HG02840 (cell line): ENCODE measurements around the gene TMEM178A.
"Not testable (repeated sequence)": the region's sequence is repeated elsewhere in the genome, so short reads cannot be mapped to it uniquely, and the experiment has no call there.

Source experiments
- ATAC-seq: cut with Tn5 transposase; IDR thresholded peaks from one replicate; pipeline ENCODE4 v1.9.1; 2021; ENCODE audit warnings: mild to moderate bottlenecking, moderate library complexity, moderate number of reproducible peaks; ENCODE audit not compliant: unreplicated experiment, low FRiP score

TMEM178A gene

GRCh38 chr2:39665811-39666490, at the start of gene TMEM178A:
TSS of gene TMEM178A (plus strand) at chr2:39665917. CDS start at chr2:39665975, 58 bp downstream.
- no peak for ATAC-seq

DNA sequence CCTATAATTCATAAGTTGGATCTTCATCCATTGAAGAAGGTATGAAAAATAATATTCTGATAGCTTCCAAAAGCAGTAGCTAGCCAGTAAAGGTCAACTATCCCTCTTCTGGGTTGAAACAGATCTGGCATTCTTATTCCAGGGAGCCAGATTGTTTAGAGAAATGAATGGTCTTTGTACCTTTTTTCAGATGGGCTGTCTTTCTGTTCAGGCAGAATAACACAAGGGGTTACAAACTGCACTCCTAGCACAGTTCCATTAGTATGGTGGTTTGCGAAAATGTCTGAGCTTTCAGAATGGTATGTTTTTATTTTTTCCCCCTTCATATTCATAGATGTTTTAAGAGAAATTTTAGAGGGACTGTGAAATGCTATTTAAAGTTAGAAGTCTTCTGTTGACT, 47.5 kb upstream of the TMEM178A start:
- ATAC-seq: no peak

DNA sequence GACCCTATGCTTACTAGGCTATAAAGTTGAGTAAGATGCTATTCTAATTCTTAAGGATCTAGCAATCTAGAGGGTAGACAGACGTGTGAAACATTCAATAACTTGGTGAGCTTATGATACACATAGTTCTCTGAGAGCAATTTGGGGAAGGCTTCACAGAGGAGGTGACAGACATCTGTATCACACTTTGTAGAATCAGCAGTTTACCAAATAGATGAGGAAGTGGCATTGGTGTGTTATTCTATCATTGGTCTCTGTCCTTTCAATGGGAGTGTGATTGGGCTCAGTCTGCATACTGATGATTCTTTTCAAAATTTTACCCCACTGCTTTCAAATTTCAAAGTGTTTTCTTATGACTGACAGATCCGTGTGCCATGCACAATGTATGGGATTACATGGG, 47.0 kb upstream of the TMEM178A start:
- ATAC-seq: no peak

- no peak for ATAC-seq
Observed at GRCh38 chr2:39620067-39620466, 45.6 kb upstream of the TMEM178A start.

GRCh38 chr2:39621596-39621995, 44.1 kb upstream of the TMEM178A start:
- no peak for ATAC-seq

DNA sequence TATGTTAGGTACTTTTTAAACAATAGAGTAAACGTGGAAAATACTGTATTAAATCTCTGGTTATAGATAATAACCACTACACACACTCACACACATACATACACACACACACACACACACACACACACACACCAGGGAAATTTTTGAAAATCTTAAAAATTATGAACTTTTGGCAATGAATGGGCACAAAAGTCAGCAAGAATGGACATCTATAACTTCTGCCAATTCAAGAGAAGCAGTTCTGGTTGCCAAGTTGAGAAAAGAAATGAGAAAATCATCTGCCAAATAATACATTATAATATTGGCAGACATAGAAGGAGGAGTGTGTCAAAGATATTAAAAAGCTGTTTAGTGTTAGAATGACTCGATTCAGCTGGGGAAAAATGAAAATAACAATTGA, 42.9 kb upstream of the TMEM178A start:
- no peak for ATAC-seq

- ATAC-seq: no peak
Observed at GRCh38 chr2:39623917-39624316, 41.8 kb upstream of the TMEM178A start.

DNA sequence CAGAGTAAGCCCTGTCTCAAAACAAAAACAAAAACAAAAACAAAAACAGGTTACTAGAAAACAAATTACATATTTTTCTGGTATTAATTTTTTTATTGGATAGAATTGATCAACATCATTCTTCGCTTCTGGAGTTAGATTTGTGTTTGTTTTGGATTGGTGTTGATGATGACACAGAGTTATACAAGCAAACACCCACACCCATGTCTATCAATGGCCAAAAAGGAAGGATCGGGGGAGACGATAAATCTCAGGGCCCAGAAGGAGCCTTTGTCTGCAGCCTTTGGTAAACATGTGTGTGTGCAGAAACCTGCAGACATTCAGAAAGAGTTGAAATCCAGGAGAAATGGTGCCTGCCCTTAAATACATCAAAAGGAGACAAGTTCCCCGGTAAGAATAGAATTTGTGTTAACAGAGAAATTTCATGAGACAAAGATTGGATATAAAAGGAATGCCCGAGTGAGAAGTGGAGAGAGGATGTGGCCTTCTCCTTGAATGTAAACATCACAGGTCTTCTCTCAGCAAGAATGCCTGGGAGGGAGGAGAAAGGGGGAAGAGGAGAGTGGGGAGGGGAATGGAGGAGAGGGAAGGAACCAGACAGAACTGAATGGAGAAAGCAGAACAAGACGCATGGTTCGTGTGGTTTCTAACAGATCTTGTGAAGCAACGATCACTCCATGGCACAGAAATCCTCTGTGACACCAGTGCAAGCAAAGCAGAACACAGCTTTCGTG, 40.4 kb upstream of the TMEM178A start:
- ATAC-seq: no peak

DNA sequence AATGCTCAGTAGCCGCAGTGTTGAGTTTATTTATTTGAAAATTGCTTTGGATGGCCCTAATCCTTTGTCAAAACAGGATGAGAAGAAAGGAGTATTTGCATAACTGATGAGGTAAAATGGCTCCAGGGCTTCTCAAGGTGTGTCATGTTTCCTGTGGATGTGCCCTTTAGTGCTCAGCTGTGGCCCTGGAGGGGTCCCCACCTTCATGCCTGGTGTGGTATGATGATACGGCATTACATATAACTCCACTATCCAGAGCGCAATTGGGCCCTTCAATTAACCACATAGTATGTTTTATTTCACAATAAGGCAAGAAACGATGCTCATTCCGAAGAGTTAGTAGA, 39.8 kb upstream of the TMEM178A start:
- ATAC-seq: no peak

- ATAC-seq: not testable (repeated sequence)
Observed at GRCh38 chr2:39628346-39628745, 37.4 kb upstream of the TMEM178A start.

GRCh38 chr2:39629646-39630045, 36.1 kb upstream of the TMEM178A start:
- no peak for ATAC-seq

GRCh38 chr2:39631256-39631655, 34.5 kb upstream of the TMEM178A start:
- ATAC-seq: no peak

GRCh38 chr2:39631718-39632117, 34.0 kb upstream of the TMEM178A start:
- no peak for ATAC-seq

- ATAC-seq: no peak
Observed at GRCh38 chr2:39632876-39633275, 32.8 kb upstream of the TMEM178A start.

DNA sequence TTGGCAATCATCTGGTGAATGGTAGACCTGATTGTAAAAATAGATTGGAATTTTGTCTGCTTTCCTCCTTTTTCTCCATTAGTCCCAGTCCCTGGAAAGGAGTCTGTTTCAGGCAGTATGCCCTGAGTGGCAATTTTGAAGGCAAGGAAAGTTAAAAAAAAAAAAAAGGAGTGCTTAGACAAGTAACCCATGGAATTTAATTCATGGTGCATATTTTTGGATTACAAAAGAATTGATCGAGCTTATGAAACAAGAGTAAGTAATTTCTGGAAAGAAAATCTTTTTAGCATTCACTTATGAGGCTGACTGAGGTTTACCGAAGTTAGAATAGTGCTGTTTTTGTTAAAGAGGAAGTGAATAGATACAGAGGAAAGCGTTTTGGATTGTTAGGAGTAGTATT, 29.4 kb upstream of the TMEM178A start:
- no peak for ATAC-seq

DNA sequence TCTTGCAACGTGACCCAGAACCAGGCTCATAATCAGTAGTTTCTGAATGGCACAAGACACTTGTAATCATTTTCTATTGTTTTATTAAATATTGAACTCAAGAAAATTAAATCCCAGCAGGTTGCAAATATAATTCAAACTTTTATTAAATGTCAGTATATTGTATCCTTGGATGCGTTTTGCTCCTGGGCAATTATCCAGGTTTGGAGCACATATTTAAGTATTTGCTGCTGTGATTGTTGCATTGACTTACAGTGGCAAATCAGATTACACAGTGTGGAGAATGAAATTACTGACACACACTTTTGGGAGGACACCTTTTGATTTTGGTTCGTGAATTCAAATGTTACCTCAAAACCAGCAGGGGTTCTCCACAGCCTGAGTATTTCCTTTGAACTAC, 27.1 kb upstream of the TMEM178A start:
- no peak for ATAC-seq

- no peak for ATAC-seq
Observed at GRCh38 chr2:39640107-39640506, 25.6 kb upstream of the TMEM178A start.

GRCh38 chr2:39640681-39641080, 25.0 kb upstream of the TMEM178A start:
- ATAC-seq: no peak

GRCh38 chr2:39641635-39642034, 24.1 kb upstream of the TMEM178A start:
- ATAC-seq: no peak

GRCh38 chr2:39642051-39642718, 23.5 kb upstream of the TMEM178A start:
- ATAC-seq: no peak

GRCh38 chr2:39645826-39646225, 19.9 kb upstream of the TMEM178A start:
- ATAC-seq: no peak

DNA sequence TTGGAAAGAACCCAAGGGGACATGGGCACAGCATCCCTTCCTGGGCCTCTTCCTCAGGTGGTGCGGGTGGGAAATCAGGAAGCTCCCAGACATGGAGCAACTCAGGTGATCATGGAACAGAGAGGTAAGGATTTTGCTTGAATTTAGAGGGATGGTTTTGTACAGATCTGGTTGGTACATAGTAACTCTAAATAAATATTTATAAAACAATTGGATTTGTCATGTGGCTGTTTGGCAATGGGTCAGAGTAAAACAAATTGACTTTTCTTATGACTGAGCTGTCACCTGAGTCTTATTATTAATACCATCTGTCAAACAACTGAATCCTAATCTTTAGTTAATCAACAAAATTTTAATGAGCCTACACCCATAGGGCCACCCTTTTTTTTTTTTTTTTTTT, 19.4 kb upstream of the TMEM178A start:
- ATAC-seq: no peak
